ENCODE results near the gene FSTL5. TPM values are rescaled to one million over a fixed set of nuclear protein-coding genes. Genes with fewer than 3 reads are reported as not detected.

The FSTL5 gene
- total RNA-seq, 3 donors from 2014 or later (not counting 1 experiment from before 2014, with no cell fraction given): not detected

GRCh38 chr4:161949946-161950725 lies 213.7 kb downstream of the FSTL5 start:
- H3K9me3 Mint-ChIP-seq: peaks cover 9 to 17% of the 10 kb centered on the region in 2 donors
- Histone ChIP-seq H3K36me3 (ENCODE audit: control insufficient read depth, insufficient read depth, low read length) (no peaks in the 10 kb centered on the region), H3K27ac (ENCODE audit: low read length) (no peak overlapping the region), H3K9me3 (ENCODE audit: control insufficient read depth, insufficient read depth, low read length) (no peaks in the 10 kb centered on the region), H3K4me3 (ENCODE audit: low read length) (no peak overlapping the region), H3K4me1 (ENCODE audit: control insufficient read depth, insufficient read depth, low read length) (no peaks in the 10 kb centered on the region), H3K27me3 (ENCODE audit: control insufficient read depth, insufficient read depth, low read length) (no peaks in the 10 kb centered on the region)
- TF ChIP-seq CTCF (IDR thresholded peaks at IDR 0.05): no peak
- H3K4me1 Mint-ChIP-seq: no peaks in the 10 kb centered on the region
- intact Hi-C loops (cut with micrococcal nuclease): no loop called here
- no peaks in the 10 kb centered on the region for H3K27me3 Mint-ChIP-seq (ENCODE audit: low read depth in 2 of 2)
- no peak overlapping the region for H3K27ac Mint-ChIP-seq
- H3K36me3 Mint-ChIP-seq: peaks cover 6% of the 10 kb centered on the region
- DNase-seq: no peak
- H3K4me3 Mint-ChIP-seq: no peak overlapping the region
- WGBS (ENCODE audit: insufficient coverage): 73% methylated on average over 4 of the region's 4 CpGs
- ATAC-seq: no peak

GRCh38 chr4:161948026-161948770 lies 215.6 kb downstream of the FSTL5 start:
- peaks cover 6 to 20% of the 10 kb centered on the region in 2 donors for H3K9me3 Mint-ChIP-seq
- no peaks in the 10 kb centered on the region for H3K27me3 Mint-ChIP-seq (ENCODE audit: low read depth in 2 of 2)

GRCh38 chr4:161937596-161937995 lies 226.2 kb downstream of the FSTL5 start:
- Histone ChIP-seq H3K4me1 (ENCODE audit: control insufficient read depth, insufficient read depth, low read length) (no peaks in the 10 kb centered on the region), H3K27ac (ENCODE audit: low read length) (no peak overlapping the region), H3K36me3 (ENCODE audit: control insufficient read depth, insufficient read depth, low read length) (no peaks in the 10 kb centered on the region), H3K27me3 (ENCODE audit: control insufficient read depth, insufficient read depth, low read length) (no peaks in the 10 kb centered on the region), H3K9me3 (ENCODE audit: control insufficient read depth, insufficient read depth, low read length) (no peaks in the 10 kb centered on the region), H3K4me3 (ENCODE audit: low read length) (no peak overlapping the region)
- DNase-seq (no peak), ATAC-seq (no peak)
- Mint-ChIP-seq H3K9me3 (peaks cover 13 to 14% of the 10 kb centered on the region in 2 donors), H3K4me3 (no peak overlapping the region), H3K36me3 (no peaks in the 10 kb centered on the region), H3K27ac (no peak overlapping the region), H3K4me1 (no peaks in the 10 kb centered on the region), H3K27me3 (ENCODE audit: low read depth in 2 of 2) (no peaks in the 10 kb centered on the region)
- intact Hi-C loops (cut with micrococcal nuclease): no loop called here
- TF ChIP-seq CTCF (IDR thresholded peaks at IDR 0.05): no peak
- WGBS (ENCODE audit: insufficient coverage): 76% methylated on average over 1 of the region's 1 CpG

More at GRCh38 chr4:161948026-161948770, 215.6 kb downstream of the FSTL5 start:
- H3K27ac Mint-ChIP-seq: no peak overlapping the region
- Histone ChIP-seq H3K36me3 (ENCODE audit: control insufficient read depth, insufficient read depth, low read length) (no peaks in the 10 kb centered on the region), H3K4me3 (ENCODE audit: low read length) (no peak overlapping the region), H3K4me1 (ENCODE audit: control insufficient read depth, insufficient read depth, low read length) (no peaks in the 10 kb centered on the region), H3K27me3 (ENCODE audit: control insufficient read depth, insufficient read depth, low read length) (no peaks in the 10 kb centered on the region), H3K27ac (ENCODE audit: low read length) (no peak overlapping the region), H3K9me3 (ENCODE audit: control insufficient read depth, insufficient read depth, low read length) (no peaks in the 10 kb centered on the region)
- H3K4me1 Mint-ChIP-seq: no peaks in the 10 kb centered on the region
- 95% methylated on average over 6 of the region's 6 CpGs for WGBS (ENCODE audit: insufficient coverage)
- intact Hi-C loops (cut with micrococcal nuclease): no loop called here
- peaks cover 6% of the 10 kb centered on the region for H3K36me3 Mint-ChIP-seq
- TF ChIP-seq CTCF (IDR thresholded peaks at IDR 0.05): no peak
- H3K4me3 Mint-ChIP-seq: no peak overlapping the region
- DNase-seq (no peak), ATAC-seq (no peak)
